Measurements from ENCODE around the gene CRB2.
A peak's percentile ranks its signal among the peaks of the same experiment; 100 is the strongest.

CRB2 gene

DNA sequence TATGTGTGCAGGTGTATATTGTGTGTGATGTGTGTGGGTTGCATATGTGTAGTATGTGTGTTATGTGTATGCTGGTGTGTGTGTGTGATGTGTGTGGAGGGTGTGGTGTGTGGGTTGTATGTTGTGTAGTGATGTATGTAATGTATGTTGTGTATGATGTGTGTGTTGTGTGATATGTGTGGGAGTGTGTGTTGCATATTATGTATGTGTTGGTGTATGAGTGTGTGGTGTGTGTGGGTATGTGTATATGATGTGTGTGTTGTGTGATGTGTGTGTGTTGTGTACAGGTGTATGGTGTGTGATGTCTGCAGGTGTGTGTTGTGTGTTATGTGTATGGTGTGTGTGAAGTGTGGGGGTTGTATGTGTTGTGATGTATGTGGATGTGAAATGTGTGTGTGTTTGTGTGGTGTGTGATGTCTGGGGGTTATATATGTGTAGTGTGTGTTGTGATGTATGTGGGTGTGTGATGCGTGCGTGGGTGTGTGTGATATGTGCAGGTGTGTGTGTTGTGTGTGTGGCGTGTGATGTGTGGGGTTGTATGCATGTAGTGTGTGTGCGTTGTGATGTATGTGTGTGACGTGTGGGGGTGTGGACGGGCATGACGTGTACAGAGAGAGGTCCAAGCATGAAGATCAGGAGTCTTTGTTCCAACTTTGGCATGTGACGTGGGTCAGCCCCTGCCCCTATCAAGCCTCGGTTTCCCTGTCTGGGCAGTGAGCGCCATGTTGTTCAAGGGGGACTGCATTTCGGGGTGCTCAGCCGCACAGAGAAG is 8.5 kb upstream of the CRB2 start:
- DNase-seq (ENCODE audit: low spot score): no peak

DNA sequence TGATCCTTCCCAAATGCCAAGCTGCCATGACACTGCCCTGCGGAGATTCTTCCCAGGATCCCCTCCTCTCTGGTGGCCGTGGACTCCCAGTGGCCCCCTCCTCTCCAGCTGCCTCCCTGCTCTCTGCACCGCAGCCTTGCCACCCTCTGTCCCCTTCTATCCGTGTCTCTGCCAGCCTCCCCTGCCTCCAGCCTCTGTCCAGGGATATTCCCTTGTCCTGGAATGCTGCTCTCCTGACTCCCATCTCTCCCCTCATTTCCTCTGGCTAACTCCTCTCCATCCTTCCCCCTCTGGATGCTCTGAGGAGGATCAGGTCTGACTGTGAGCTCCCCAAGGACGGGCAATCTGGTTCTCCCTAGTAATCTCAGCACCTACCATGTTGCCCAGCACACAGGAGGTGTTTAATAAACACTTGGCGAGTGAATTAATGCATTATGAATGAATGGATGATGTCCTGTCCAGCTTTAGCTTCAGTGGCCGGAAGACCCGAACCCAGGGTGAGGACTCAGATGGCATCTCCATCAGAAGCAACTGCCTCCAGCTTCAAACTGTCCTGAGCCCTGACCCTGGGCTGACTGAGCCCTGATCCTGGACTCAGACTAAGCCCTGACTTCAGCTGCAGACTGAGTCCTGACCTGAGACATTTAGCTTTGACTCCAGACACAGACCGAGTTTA is 7.5 kb upstream of the CRB2 start:
- no peak for DNase-seq (ENCODE audit: low spot score)

DNA sequence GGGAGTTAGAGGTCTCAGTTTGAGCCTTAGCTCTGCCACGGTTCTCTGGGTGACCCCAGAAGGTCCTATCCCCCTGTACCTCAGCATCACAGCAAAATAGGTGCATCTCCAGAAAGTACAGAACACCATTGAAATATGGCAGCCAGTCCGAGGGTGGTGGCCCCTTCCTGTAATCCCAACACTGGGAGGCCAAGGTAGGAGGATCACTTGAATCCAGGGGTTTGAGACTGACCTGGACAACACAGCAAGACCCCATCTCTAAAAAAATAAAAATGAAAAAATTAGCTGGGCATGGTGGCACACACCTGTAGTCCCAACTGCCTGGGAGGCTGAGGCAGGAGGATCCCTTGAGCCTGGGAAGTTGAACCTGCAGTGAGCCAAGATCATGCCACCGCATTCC is 7.0 kb upstream of the CRB2 start:
- no peak for DNase-seq (ENCODE audit: low spot score)

DNA sequence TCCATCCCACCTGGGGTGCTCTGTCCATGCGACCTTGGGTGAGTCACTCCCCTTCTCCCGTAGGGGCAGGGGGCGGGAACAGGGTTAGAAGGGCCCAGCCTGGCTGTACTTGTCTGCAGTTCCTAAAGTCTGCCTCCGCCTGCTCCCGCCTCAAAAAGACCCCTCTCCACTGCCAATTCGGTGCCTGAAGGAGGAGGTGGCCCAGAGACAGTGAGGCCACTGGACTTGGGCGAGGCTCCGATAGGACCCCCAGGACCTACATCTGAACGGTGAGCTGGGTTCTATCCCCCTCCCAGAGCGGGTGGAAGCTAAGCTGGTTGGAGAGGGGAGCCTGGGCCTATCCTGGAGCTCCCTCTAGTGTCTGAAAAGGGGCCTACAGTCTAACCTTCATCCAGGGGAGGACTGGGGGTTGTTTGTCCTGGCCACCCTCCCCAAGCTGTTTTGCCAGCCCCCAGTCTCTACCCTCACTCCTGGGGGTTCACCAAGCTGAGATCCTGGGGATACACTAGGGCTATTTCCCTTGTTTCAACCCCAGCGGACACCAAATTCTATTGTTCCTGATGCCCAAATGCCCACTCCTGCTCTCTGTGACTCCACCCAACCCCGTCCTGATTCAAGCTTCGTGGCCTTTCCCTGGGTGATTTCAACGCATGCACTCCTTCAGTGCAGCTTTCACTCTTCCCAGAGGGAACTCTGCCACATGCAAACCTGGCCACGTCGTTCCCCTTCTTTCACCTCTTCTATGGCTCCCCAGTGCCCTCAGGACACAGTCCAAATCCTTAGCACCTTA is 6.1 kb upstream of the CRB2 start:
- DNase-seq (ENCODE audit: low spot score): peak; percentile 77

DNA sequence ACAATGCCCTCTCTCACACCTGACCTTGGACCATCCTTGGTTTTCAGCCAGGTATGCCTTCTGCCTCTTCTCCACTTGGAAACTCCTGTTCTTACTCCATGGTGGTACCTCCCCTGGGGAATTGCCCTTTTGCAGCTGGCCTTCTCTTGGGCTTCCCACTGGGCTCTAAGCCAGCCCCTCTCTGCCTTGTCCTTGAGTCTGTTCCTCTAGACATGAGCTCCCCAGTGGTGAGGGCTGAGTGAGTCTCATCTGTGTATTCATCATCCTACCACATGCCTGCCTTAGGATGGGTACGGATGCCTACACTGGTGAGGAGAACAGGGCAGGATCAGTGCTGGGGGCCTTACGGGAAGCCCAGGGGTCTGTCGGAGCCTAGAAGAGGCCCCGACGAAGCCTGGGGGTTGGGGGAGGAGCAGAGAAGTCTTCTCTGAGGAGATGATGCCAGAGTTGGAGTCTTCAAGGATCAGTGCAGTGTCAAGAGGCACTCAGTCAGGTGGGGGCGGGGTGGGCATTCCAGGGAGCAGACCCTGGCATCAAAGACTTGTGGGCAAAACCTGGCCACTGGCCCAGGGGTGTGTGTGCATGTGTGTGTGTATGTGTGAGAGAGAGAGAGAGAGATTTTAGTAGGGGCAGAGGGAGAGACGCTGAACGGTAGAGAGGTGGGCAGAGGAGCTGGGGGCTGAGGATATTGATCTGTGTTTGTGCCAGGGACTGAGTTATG is 5.2 kb upstream of the CRB2 start:
- DNase-seq (ENCODE audit: low spot score): no peak

DNA sequence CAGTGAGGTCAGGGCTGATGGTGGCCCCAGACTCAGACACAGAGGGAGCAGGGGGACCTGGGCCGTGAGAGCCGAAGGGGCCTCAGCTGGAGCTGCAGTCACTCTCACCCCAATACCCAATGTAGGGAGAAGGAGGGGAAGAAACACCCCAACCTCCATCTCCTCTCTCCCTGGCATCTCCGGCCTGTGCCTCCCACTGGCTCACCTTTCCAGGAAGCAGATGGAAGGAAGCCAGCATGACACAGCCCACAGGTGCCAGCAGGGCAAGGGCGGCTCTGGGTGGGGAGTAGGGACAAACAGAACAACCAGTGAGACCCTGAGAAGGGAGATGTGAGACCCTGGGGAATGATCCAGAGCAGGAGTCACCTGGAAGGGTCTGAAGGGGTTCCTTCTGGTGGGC is 3.0 kb upstream of the CRB2 start:
- no peak for DNase-seq (ENCODE audit: low spot score)

DNA sequence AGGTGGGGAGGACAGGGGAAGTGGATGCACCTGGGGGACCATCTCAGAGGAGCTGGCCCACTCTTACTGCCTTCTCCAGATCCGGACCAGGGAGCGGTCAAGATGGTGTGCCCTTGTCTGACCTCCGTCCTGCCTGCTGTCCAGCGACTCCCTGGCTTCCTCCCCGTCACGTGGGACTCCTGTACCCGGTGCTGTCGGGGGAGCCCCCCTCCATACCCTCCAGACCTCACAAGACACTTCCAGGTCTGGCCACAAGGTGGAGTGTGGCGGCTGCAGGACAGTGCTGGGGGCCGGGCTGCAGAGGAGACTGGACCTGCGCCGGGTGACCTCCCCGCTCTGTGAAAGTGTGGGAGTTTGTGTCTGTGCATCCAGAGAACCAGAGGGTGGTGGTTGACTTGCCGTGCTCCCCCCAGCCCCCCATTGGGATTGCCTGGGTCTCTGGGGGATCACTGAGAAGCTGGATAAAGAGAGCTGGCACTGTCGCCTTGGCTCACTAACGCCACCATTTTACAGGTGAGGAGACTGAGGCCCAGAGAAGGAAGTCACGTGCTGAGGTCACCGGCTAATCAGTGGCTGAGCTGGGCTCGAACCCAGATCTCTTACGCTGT is 1.9 kb upstream of the CRB2 start:
- peak; percentile 78 for DNase-seq (ENCODE audit: low spot score)

DNA sequence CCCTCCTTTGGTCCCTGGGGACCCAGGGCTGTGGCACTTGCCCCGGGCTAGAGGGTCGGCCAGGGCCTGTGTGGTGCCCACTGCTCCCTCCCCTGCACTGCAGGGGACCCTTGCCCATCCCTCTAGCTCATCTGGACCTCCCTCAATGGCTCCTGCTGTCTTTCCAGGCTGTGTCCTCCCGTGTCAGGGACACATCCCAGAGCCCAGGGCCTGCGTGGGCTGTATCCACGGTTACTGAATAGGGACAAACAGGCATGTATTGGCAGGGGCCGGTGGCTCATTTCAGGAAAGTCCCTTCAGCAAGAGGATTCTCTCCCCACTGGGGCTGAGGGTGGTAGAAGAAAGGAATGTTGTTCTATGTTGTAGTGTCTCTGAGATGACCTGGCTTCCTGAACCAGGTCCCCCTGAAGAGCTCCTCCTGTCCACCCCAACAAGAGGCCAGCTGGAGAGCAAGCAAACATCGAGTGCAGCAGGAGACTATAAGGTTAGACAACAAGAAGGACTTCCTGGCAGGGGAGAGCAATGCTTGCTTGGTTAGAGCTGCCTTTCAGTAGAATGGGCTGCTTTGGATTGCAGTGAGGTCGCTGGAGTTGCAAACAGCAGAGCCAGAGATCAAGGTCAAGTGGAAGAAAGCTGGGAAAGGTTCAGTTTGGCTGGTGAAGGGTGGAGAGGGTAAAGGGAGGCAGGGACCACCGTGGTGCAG is 1.0 kb upstream of the CRB2 start:
- DNase-seq (ENCODE audit: low spot score): no peak

DNA sequence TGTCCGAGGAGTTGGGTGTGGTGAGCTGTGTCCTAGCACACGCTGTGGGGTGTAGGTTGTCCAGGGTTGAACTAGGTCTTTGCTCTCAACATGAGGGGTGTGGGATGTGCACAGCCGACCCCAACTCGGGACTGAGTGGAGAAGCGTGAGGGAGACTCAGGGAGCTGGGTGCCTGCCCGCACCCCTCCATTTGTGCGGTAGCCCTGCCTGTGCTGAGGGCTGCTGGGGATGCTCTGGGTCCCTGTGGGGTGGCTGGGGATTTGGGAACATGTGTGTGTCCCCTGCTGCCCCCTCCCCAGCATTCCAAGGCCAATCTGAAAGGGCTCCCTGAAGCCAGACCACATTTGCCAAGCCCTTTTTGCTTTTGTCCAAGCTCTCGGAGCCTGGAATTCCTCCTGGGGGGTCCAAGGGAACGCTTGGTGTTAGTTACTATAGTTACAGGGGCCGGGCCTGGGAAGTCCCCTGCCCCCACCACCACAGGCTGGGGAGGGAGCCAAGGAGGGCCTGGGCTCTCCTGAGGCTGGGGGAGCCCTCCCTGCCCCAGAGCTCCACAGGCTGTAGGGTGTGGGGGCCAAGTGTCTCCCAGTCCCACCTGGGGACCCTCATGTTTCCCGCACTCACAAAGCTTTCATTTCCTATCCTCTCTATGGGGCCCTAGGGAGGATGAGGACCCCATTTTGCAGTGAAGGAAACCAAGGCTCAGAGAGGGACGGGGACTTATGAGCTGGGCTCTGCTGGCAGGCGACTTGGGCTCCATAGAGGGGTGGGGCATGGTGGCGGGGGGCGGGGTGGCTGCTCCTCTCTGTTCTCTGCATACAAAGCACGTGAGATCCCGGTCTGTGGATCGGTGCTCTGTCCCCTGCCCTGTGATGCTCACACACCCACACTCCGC is 1.1 kb downstream of the CRB2 start:
- DNase-seq (ENCODE audit: low spot score): no peak

DNA sequence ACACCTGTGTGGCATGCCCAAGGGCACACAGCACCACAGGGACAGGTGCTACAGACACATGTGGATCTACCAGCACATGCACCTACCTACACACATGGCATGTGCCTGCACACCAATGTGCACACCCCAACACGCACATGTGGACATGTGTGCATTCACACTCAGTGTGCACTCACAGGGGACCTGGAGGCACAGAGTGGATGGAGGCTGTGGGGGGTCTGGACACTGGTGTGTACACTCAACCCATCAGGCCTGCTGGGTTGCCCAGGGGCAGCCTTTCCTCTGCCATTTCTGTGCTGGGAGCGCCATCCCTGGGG is 1.7 kb downstream of the CRB2 start:
- no peak for DNase-seq (ENCODE audit: low spot score)

DNA sequence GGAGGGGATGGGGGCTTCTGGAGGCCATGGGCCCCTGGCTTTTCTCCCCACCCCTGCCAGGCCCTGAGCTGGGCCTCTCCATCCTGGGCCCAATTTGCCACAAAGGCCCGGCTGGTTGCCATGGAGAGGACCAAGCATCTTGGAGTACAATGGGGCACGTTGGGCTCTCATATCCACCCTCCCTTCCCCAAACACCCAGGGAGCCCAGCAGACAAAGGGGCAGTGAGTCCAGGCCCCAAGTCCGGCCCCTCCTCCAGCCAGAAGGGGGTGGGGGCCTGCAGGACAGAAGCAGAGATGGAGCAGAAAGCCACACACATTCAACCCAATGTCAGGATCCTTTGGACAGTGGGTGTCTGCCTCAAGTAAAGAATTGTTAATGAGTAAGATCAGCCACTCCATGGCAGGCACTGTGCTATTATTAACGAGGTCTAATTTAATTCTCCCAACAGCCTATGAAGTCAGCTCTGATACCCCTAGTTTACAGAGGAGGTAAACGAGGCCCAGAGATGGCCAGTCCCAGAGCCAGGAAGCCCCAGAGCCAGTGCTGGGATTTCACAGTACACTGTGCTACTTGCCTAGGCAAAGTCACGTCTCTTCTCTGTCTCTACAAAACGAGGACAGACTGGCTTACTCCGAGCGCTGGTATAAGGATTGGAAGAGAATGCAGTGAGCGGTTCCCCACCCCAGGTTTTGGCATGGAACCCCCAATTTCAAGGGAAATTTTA is 2.3 kb downstream of the CRB2 start:
- no peak for DNase-seq (ENCODE audit: low spot score)

DNA sequence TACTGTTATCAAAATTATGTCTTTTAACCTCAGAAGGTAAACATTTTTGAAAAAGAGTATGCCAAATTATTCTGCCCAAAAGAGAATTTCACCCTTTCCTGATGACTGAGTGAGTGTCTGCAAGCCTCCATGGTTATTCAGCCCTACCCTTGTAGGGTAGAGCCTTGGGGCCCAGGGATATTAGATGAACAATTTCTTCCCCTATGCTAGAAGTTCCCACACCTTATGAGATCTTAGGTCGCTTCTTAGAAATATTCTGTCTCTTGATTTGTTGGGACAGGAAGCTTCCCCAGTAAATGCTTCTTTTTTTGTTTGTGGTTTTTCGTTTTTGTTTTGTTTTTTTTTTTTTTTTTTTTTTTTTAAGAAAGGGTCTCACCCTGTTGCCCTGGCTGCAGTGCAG is 3.1 kb downstream of the CRB2 start:
- no peak for DNase-seq (ENCODE audit: low spot score)

DNA sequence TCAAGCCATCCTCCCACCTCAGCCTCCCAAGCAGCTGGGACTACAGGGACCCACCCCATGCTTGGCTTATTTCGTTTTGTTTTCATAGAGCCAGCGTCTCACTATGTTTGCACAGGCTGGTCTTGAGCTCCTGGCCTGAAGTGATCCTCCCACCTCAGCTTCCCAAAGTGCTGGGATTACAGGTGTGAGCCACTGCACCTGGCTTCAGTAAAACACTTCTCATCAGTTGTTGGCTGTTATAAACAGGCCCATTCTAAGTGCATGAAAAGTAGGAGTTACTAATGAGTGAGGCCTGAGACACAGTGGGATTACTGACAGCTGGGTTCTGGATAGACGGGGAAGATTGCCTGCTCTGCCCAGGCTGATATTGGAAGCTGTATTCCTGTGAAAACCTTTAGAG is 3.5 kb downstream of the CRB2 start:
- DNase-seq (ENCODE audit: low spot score): peak; percentile 28

DNA sequence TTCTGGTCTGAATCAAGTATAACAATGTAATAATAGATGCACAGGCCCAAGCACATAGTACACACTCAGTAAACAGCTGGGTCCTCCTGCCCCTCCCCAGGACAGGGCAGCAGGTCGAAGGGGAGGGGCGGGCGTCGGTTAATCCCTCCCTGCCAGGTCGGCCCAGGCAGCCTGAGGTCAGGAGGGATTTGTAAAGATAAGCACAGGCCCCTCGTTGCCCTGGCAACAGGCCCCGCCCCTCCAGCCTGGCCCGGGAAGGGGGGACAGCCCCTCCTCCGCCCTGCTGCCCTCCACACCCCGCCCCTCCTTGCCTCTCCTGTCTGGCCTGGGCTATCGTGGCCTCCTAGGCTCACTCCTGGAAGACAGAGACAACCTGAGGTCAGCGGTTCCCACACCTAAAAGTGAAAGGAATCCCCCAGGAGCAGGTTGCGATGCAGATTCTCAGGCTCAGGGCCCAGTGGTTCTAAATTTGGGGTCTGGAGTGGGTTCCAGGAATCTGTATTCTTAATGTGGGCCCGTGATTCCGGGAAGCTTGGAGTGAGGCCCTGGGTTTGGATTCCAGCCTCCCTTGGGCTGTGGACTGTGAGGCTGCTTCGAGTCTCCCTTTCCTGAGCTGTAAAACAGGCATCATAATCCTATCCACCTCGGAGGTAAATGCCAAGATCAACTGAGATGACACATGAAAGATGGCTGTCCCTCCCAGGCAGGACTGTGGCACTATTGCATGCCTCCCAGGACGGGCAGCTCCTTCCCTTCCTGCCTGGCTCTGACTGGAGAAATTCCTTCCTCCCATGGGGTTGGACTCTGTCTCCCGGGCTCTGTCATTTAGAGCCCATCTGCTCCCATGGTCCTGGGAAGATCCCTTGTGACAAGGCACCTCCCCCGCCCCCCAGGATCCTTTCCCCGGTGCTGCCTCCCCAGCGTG is 4.4 kb downstream of the CRB2 start:
- DNase-seq (ENCODE audit: low spot score): peak; percentile 95

DNA sequence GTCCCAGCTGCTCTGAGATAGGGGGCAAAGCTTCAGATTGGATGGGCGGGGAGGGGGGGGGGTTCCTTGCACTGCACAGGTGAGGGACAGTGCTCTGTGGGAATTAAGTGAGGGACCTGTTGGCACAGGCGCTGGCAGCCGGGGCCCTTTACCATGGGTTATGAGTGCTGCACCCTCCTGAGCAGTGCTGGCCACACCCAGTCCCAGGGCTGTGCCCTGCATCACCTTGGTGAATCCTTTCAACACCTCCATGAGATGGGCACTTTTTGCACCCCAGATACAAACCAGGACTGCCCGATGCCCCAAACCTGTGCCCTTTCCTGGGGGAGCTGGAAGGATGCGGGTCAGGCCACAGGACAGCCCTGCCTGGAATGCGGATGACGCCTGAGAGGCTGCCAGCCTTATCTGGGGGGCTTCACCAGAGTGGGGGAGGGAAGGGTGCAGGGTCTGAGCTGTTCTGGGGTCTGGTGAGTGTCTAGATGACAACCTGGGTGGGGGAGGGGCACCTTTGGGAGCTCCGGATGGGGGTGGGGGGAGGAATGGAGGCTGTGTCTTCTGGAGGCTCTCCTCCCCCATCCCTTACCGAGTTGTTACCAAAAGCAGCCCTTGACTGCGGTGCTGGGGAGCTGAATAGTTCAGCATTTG is 5.2 kb downstream of the CRB2 start:
- DNase-seq (ENCODE audit: low spot score): no peak

DNA sequence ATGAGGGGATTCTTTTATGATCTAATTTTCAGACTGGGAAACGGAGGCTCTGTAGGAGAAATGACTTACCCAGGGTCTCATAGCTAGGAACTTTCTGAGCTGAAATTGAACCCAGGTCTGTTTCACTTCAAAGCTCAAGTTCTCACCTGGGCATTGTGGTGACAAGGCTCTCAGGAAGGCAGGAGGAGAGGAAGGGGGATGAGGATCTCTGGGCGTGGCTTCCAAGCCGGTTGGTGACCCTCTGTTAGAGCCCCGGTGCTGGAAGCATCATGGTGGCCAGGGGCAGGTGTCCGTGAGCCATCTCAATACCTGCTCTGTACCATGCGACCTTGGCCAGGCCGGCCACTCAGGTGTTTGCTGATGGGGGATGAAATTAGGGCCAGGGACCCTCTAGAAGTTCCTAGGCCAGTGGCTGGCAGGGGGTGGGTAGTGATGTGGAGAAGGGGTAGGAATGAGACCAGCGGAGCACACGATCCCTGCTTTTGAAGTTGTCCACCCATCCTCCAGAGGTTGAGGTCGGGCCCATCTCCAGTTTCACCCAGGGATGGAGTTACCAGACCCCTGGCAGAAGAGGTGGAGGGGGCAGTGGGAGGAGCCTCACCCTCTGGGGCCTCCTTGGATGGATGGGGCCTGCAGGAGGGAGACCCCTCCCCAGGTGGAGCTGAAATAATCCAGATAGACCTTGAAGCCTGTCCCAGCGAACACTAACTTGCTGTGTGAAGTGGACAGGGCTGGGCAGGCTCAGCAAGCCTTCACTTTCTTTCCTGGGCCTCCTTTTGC is 5.9 kb downstream of the CRB2 start:
- DNase-seq (ENCODE audit: low spot score): no peak

DNA sequence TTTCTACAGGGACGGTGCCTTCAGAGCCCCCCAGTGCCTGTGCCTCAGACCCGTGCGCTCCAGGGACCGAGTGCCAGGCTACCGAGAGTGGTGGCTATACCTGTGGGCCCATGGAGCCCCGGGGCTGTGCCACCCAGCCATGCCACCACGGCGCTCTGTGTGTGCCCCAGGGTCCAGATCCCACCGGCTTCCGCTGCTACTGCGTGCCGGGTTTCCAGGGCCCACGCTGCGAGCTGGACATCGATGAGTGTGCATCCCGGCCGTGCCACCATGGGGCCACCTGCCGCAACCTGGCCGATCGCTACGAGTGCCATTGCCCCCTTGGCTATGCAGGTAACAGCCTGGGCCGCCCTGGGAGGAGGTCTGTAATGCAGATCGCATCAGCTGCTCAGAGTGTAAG is 6.9 kb downstream of the CRB2 start:
- DNase-seq (ENCODE audit: low spot score): no peak

All from hematopoietic multipotent progenitor cell treated with erythropoietin and hydrocortisone succinate and interleukin-3 and kit ligand, for 17 days (in vitro differentiated cells).